WTC11 (cell line): Measurements from ENCODE around the gene PSME2.

Experiments used
- NFYB ChIP-seq: sonication (generic); formaldehyde crosslinking; conservative IDR thresholded peaks from 2 replicates; pipeline ENCODE4 v1.8.0; 2022; ENCODE audit warnings: low read depth, missing genetic modification reagents
- SP1 ChIP-seq: sonication (generic); formaldehyde crosslinking; conservative IDR thresholded peaks from 2 replicates; pipeline ENCODE4 v1.8.1; 2022; ENCODE audit warnings: missing genetic modification reagents

DNA sequence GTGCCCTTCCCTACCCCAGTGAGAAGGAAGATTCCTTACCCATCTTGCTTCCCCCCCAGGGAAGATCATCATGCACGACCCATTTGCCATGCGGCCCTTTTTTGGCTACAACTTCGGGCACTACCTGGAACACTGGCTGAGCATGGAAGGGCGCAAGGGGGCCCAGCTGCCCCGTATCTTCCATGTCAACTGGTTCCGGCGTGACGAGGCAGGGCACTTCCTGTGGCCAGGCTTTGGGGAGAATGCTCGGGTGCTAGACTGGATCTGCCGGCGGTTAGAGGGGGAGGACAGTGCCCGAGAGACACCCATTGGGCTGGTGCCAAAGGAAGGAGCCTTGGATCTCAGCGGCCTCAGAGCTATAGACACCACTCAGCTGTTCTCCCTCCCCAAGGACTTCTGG, 43.0 kb downstream of the PSME2 start:
- TF ChIP-seq SP1 (CRISPR knock-in tag) (no peak), NFYB (CRISPR knock-in tag) (no peak)
